ENCODE data around the gene SDK1. TPM values are rescaled to one million over a fixed set of nuclear protein-coding genes. Genes with fewer than 3 reads are reported as not detected.
"Not testable (repeated sequence)": the region's sequence is repeated elsewhere in the genome, so short reads cannot be mapped to it uniquely, and the experiment has no call there.

Gene SDK1
- total RNA-seq, 1 donor, result 0.27 TPM

- TF ChIP-seq CTCF (IDR thresholded peaks at IDR 0.05; ENCODE audit: insufficient read depth, low read length), result no peak
- H3K4me3 ChIP-seq (ENCODE audit: low read depth, low read length), result no peak overlapping the region
- DNase-seq (ENCODE audit: low read depth), result no peak
Measured at GRCh38 chr7:3691478-3692158, 390.6 kb downstream of the SDK1 start.

- no peak for TF ChIP-seq CTCF (IDR thresholded peaks at IDR 0.05; ENCODE audit: insufficient read depth, low read length)
- DNase-seq (ENCODE audit: low read depth), result no peak
- no peak overlapping the region for H3K4me3 ChIP-seq (ENCODE audit: low read depth, low read length)
Measured at GRCh38 chr7:3695602-3696001, 394.6 kb downstream of the SDK1 start.

GRCh38 chr7:3696113-3696512 lies 395.1 kb downstream of the SDK1 start:
- no peak for DNase-seq (ENCODE audit: low read depth)
- H3K4me3 ChIP-seq (ENCODE audit: low read depth, low read length), result no peak overlapping the region
- no peak for TF ChIP-seq CTCF (IDR thresholded peaks at IDR 0.05; ENCODE audit: insufficient read depth, low read length)

GRCh38 chr7:3697472-3697871 lies 396.4 kb downstream of the SDK1 start:
- H3K4me3 ChIP-seq (ENCODE audit: low read depth, low read length), result no peak overlapping the region
- no peak for TF ChIP-seq CTCF (IDR thresholded peaks at IDR 0.05; ENCODE audit: insufficient read depth, low read length)
- no peak for DNase-seq (ENCODE audit: low read depth)

- TF ChIP-seq CTCF (IDR thresholded peaks at IDR 0.05; ENCODE audit: insufficient read depth, low read length), result no peak
- DNase-seq (ENCODE audit: low read depth), result no peak
- H3K4me3 ChIP-seq (ENCODE audit: low read depth, low read length), result no peak overlapping the region
Measured at GRCh38 chr7:3705258-3705657, 404.2 kb downstream of the SDK1 start.

- H3K4me3 ChIP-seq (ENCODE audit: low read depth, low read length); DNase-seq (ENCODE audit: low read depth): not testable (repeated sequence)
Measured at GRCh38 chr7:3706091-3706490, 405.0 kb downstream of the SDK1 start.

- TF ChIP-seq CTCF (IDR thresholded peaks at IDR 0.05; ENCODE audit: insufficient read depth, low read length), result no peak
- no peak overlapping the region for H3K4me3 ChIP-seq (ENCODE audit: low read depth, low read length)
- no peak for DNase-seq (ENCODE audit: low read depth)
Measured at GRCh38 chr7:3710122-3710521, 409.1 kb downstream of the SDK1 start.

Measured in fibroblast of the aortic adventitia (primary cell).